Activated T-helper 1 cell treated with anti-CD3 and anti-CD28 coated beads, Interleukin-12 subunit alpha, Interleukin-12 subunit beta, Interleukin-2, Interleukin-4 antibody, amounts not matched to agents 30 ng/mL and 10 ng/mL and 1 ng/mL, durations not matched to agents 14 hours and 24 hours and 36 hours (primary cell): Measurements from ENCODE around the gene INPP5A. TPM values are rescaled to one million over a fixed set of nuclear protein-coding genes. Genes with fewer than 3 reads are reported as not detected.
"Not testable (repeated sequence)": the region's sequence is repeated elsewhere in the genome, so short reads cannot be mapped to it uniquely, and the experiment has no call there.

Experiments
- DNase-seq: peaks from one replicate; pipeline ENCODE4 v3.0.0; 2021; ENCODE audit warnings: low spot score
- H3K27ac Mint-ChIP-seq: one replicate; pipeline ENCODE4 v1.8.0; 2021; ENCODE audit warnings: mild to moderate bottlenecking, mixed read lengths
- H3K27me3 Mint-ChIP-seq: one replicate; pipeline ENCODE4 v1.8.0; 2022; ENCODE audit warnings: mild to moderate bottlenecking, moderate library complexity, mixed read lengths; ENCODE audit not compliant: insufficient read depth
- H3K36me3 Mint-ChIP-seq: one replicate; pipeline ENCODE4 v1.8.0; 2021; ENCODE audit warnings: low read depth, mixed read lengths
- H3K4me1 Mint-ChIP-seq: one replicate; pipeline ENCODE4 v1.8.0; 2021; ENCODE audit warnings: low read depth, mixed read lengths
- H3K4me3 Mint-ChIP-seq: one replicate; pipeline ENCODE4 v1.8.0; 2021; ENCODE audit warnings: mild to moderate bottlenecking, moderate library complexity, mixed read lengths
- H3K9me3 Mint-ChIP-seq: one replicate; pipeline ENCODE4 v1.8.0; 2021; ENCODE audit warnings: mixed read lengths
- intact Hi-C: fragments of 100-400 bp; cut with micrococcal nuclease; formaldehyde crosslinking; loops from one replicate; pipeline ENCODE4 v1.15.1; 2024
- total RNA-seq: library from RNA; stranded (reverse); gene quantifications from 2 replicates; pipeline ENCODE4 v1.2.3, GENCODE V29; 2022

The INPP5A gene
- total RNA-seq, 1 donor from 2014 or later, result 13.4 TPM

- intact Hi-C loops, result no loop called here
- DNase-seq, result no peak
- Mint-ChIP-seq H3K4me1 (peaks cover 29% of the 10 kb centered on the region), H3K9me3 (peaks cover 46% of the 10 kb centered on the region), H3K27me3 (peaks cover 5% of the 10 kb centered on the region), H3K36me3 (peaks cover 19% of the 10 kb centered on the region), H3K27ac (no peak overlapping the region), H3K4me3 (no peak overlapping the region)
These were observed 59.2 kb downstream of the INPP5A start for GRCh38 chr10:132596742-132597279.

- no peak for DNase-seq
- no peak overlapping the region for H3K27ac Mint-ChIP-seq
- H3K4me3 Mint-ChIP-seq, result no peak overlapping the region
- peaks cover 29% of the 10 kb centered on the region for H3K4me1 Mint-ChIP-seq
- intact Hi-C loops, result no loop called here
- peaks cover 20% of the 10 kb centered on the region for H3K36me3 Mint-ChIP-seq
- H3K27me3 Mint-ChIP-seq, result peaks cover 5% of the 10 kb centered on the region
- H3K9me3 Mint-ChIP-seq, result peaks cover 51% of the 10 kb centered on the region
These were observed 60.1 kb downstream of the INPP5A start for GRCh38 chr10:132597654-132598053.

GRCh38 chr10:132599023-132599618, 61.5 kb downstream of the INPP5A start:
- H3K27me3 Mint-ChIP-seq, DNase-seq, intact Hi-C loops, H3K4me3 Mint-ChIP-seq, H3K27ac Mint-ChIP-seq: not testable (repeated sequence)
- peaks cover 14% of the 10 kb centered on the region for H3K4me1 Mint-ChIP-seq
- peaks cover 55% of the 10 kb centered on the region for H3K9me3 Mint-ChIP-seq
- peaks cover 21% of the 10 kb centered on the region for H3K36me3 Mint-ChIP-seq

- Mint-ChIP-seq H3K4me1 (peaks cover 9% of the 10 kb centered on the region), H3K27ac (no peak overlapping the region)
- intact Hi-C loops, result no loop called here
These were observed 62.1 kb downstream of the INPP5A start for GRCh38 chr10:132599732-132600131.

GRCh38 chr10:132600416-132600815, 62.8 kb downstream of the INPP5A start:
- Mint-ChIP-seq H3K27me3 (peaks cover 6% of the 10 kb centered on the region), H3K9me3 (peaks cover 58% of the 10 kb centered on the region), H3K4me3 (no peak overlapping the region), H3K4me1 (peaks cover 7% of the 10 kb centered on the region), H3K27ac (no peak overlapping the region), H3K36me3 (peaks cover 25% of the 10 kb centered on the region)
- intact Hi-C loops, result no loop called here
- no peak for DNase-seq

More at GRCh38 chr10:132599732-132600131, 62.1 kb downstream of the INPP5A start:
- Mint-ChIP-seq H3K27me3 (peaks cover 8% of the 10 kb centered on the region), H3K9me3 (peaks cover 58% of the 10 kb centered on the region), H3K4me3 (no peak overlapping the region), H3K36me3 (peaks cover 25% of the 10 kb centered on the region)
- DNase-seq, result no peak

GRCh38 chr10:132601567-132601966, 64.0 kb downstream of the INPP5A start:
- Mint-ChIP-seq H3K27ac (no peak overlapping the region), H3K27me3 (peaks cover 4% of the 10 kb centered on the region), H3K4me3 (no peak overlapping the region), H3K4me1 (no peaks in the 10 kb centered on the region), H3K36me3 (peaks cover 27% of the 10 kb centered on the region), H3K9me3 (peaks cover 58% of the 10 kb centered on the region)
- intact Hi-C loops, result no loop called here
- DNase-seq, result no peak

- Mint-ChIP-seq H3K4me1 (no peaks in the 10 kb centered on the region), H3K27ac (no peak overlapping the region), H3K36me3 (peaks cover 27% of the 10 kb centered on the region), H3K4me3 (no peak overlapping the region), H3K9me3 (peaks cover 51% of the 10 kb centered on the region), H3K27me3 (peaks cover 4% of the 10 kb centered on the region)
- intact Hi-C loops, result no loop called here
- no peak for DNase-seq
These were observed 65.0 kb downstream of the INPP5A start for GRCh38 chr10:132602614-132603013.

GRCh38 chr10:132603851-132604533, 66.4 kb downstream of the INPP5A start:
- H3K27ac Mint-ChIP-seq, result no peak overlapping the region
- H3K36me3 Mint-ChIP-seq, result peaks cover 21% of the 10 kb centered on the region
- H3K4me3 Mint-ChIP-seq, result no peak overlapping the region
- intact Hi-C loops, result no loop called here
- no peak for DNase-seq
- no peaks in the 10 kb centered on the region for H3K4me1 Mint-ChIP-seq
- peaks cover 4% of the 10 kb centered on the region for H3K27me3 Mint-ChIP-seq
- peaks cover 42% of the 10 kb centered on the region for H3K9me3 Mint-ChIP-seq

GRCh38 chr10:132604686-132605085, 67.1 kb downstream of the INPP5A start:
- intact Hi-C loops, result no loop called here
- Mint-ChIP-seq H3K4me1 (no peaks in the 10 kb centered on the region), H3K36me3 (peaks cover 21% of the 10 kb centered on the region), H3K9me3 (peaks cover 35% of the 10 kb centered on the region), H3K4me3 (no peak overlapping the region), H3K27ac (no peak overlapping the region), H3K27me3 (peaks cover 4% of the 10 kb centered on the region)
- DNase-seq, result no peak

GRCh38 chr10:132605390-132605789, 67.8 kb downstream of the INPP5A start:
- Mint-ChIP-seq H3K4me1 (no peaks in the 10 kb centered on the region), H3K36me3 (peaks cover 17% of the 10 kb centered on the region)
- DNase-seq, result no peak

GRCh38 chr10:132606031-132606491, 68.5 kb downstream of the INPP5A start:
- H3K4me3 Mint-ChIP-seq, result no peak overlapping the region
- peaks cover 23% of the 10 kb centered on the region for H3K9me3 Mint-ChIP-seq
- H3K36me3 Mint-ChIP-seq, result peaks cover 14% of the 10 kb centered on the region
- peaks cover 4% of the 10 kb centered on the region for H3K27me3 Mint-ChIP-seq
- H3K27ac Mint-ChIP-seq, result no peak overlapping the region
- H3K4me1 Mint-ChIP-seq, result peaks cover 6% of the 10 kb centered on the region
- no peak for DNase-seq
- intact Hi-C loops, result no loop called here

More at GRCh38 chr10:132605390-132605789, 67.8 kb downstream of the INPP5A start:
- intact Hi-C loops, result no loop called here
- H3K4me3 Mint-ChIP-seq, result no peak overlapping the region
- H3K27me3 Mint-ChIP-seq, result peaks cover 4% of the 10 kb centered on the region
- H3K27ac Mint-ChIP-seq, result no peak overlapping the region
- H3K9me3 Mint-ChIP-seq, result peaks cover 30% of the 10 kb centered on the region

- H3K27me3 Mint-ChIP-seq, result peaks cover 2% of the 10 kb centered on the region
- DNase-seq, result no peak
- intact Hi-C loops, result no loop called here
- peaks cover 9% of the 10 kb centered on the region for H3K36me3 Mint-ChIP-seq
- H3K9me3 Mint-ChIP-seq, result peaks cover 16% of the 10 kb centered on the region
- no peak overlapping the region for H3K27ac Mint-ChIP-seq
- H3K4me3 Mint-ChIP-seq, result no peak overlapping the region
- peaks cover 6% of the 10 kb centered on the region for H3K4me1 Mint-ChIP-seq
These were observed 69.1 kb downstream of the INPP5A start for GRCh38 chr10:132606536-132607316.

- Mint-ChIP-seq H3K4me1 (peaks cover 6% of the 10 kb centered on the region), H3K27ac (no peak overlapping the region), H3K9me3 (peaks cover 11% of the 10 kb centered on the region)
These were observed 69.9 kb downstream of the INPP5A start for GRCh38 chr10:132607491-132607890.

More at GRCh38 chr10:132607491-132607890, 69.9 kb downstream of the INPP5A start:
- peaks cover 2% of the 10 kb centered on the region for H3K27me3 Mint-ChIP-seq
- H3K36me3 Mint-ChIP-seq, result peaks cover 13% of the 10 kb centered on the region
- DNase-seq, result no peak
- no peak overlapping the region for H3K4me3 Mint-ChIP-seq
- intact Hi-C loops, result no loop called here
